GM23338 (cell line): ENCODE data around the gene TMEM151B.

Experiments
- CREB1 ChIP-seq: fragments of 250-450 bp; sonication (Bioruptor Pico); IDR thresholded peaks from 2 replicates; pipeline ENCODE4 v1.5.0; 2020; ENCODE audit warnings: low read depth, mild to moderate bottlenecking, moderate library complexity
- CTCF ChIP-seq, 2 experiments: fragments of 200-600 bp in 1 of 2; sonication (generic) in 1 of 2; conservative IDR thresholded peaks; 2 replicates each; pipeline versions ENCODE4 v1.5.1 to v1.6.1; 2016 to 2017; ENCODE audit warnings: antibody characterized with exemption in 2 of 2, low read depth in 2 of 2, mild to moderate bottlenecking in 2 of 2, moderate library complexity in 1 of 2
- EZH2 ChIP-seq: fragments of 200-600 bp; sonication (generic); IDR thresholded peaks from one replicate; pipeline ENCODE4 v1.8.0; 2017; ENCODE audit warnings: antibody characterized with exemption, mild to moderate bottlenecking, low read depth; ENCODE audit not compliant: unreplicated experiment
- EZH2phosphoT487 ChIP-seq: fragments of 200-600 bp; sonication (generic); IDR thresholded peaks from one replicate; pipeline ENCODE4 v1.8.1; 2018; ENCODE audit warnings: antibody characterized with exemption; ENCODE audit not compliant: unreplicated experiment
- JUNB ChIP-seq: IDR thresholded peaks from one replicate; pipeline ENCODE4 v1.6.1; 2016; ENCODE audit warnings: antibody characterized with exemption; ENCODE audit not compliant: unreplicated experiment
- NANOG ChIP-seq: IDR thresholded peaks from 2 replicates; pipeline ENCODE4 v1.6.1; 2016; ENCODE audit warnings: antibody characterized with exemption, borderline replicate concordance
- POLR2AphosphoS5 ChIP-seq: IDR thresholded peaks from 2 replicates; pipeline ENCODE4 v1.6.1; 2016; ENCODE audit warnings: antibody characterized with exemption, low read depth
- REST ChIP-seq: IDR thresholded peaks from one replicate; pipeline ENCODE4 v1.6.1; 2018; ENCODE audit warnings: antibody characterized with exemption; ENCODE audit not compliant: unreplicated experiment
- ZNF114 ChIP-seq: fragments of 250-450 bp; sonication (Bioruptor Pico); IDR thresholded peaks from 2 replicates; pipeline ENCODE4 v1.5.0; 2020; ENCODE audit warnings: mild to moderate bottlenecking, moderate library complexity

DNA sequence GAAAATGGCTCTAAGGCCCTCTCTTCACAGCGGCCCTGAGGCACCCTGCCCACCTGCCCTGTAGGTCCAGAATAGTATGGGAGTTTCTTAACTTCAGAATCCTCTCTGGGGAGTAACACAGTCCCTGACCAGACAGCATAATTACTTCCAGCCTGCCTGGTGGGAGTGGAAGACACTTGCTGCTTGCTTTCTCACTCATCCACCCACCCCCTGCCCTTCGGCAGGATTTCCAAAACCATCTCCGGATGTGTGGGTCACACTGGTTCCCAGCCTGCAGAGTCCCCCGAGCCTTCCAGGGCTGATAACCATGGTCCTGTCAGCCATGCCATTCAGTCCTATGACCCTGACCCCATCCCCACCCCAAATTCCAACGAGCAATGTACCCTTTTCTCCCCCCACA, 41.4 kb upstream of the TMEM151B start:
- TF ChIP-seq EZH2phosphoT487 (no peak), CTCF (conservative IDR thresholded peaks at IDR 0.05; ENCODE audit: low read depth in 2 of 2) (no peak), JUNB (no peak), POLR2AphosphoS5 (no peak), REST (no peak), CREB1 (CRISPR knock-in tag) (no peak), NANOG (no peak), EZH2 (no peak), ZNF114 (CRISPR knock-in tag) (no peak)
